Islet precursor cell (in vitro differentiated cells): ENCODE results near the gene IFT27.
A peak's percentile ranks its signal among the peaks of the same experiment; 100 is the strongest.

ENCODE experiments used
- DNase-seq: peaks from one replicate; pipeline ENCODE4 v3.0.0-alpha.2; 2018

The IFT27 gene

DNA sequence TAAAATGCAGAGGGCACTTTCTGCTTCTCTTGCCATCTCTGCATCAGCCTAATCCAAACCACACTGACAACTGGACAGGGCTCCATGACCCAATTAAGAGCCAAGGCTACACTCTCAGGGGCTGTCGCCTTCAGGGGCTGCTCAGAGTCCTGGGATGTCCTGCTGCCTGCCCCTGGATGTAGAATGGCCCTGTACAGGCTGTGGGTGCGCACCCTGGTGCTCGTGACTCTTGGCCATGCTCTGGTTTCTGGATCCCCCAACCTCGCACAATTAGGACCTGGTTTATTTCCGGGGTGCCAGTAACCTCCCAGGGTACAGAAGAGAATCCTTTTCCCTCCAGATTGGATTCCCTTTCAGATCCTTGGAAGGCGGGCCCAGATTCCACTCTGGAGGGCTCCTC, 11.3 kb downstream of the IFT27 start:
- peak; percentile 28 for DNase-seq

DNA sequence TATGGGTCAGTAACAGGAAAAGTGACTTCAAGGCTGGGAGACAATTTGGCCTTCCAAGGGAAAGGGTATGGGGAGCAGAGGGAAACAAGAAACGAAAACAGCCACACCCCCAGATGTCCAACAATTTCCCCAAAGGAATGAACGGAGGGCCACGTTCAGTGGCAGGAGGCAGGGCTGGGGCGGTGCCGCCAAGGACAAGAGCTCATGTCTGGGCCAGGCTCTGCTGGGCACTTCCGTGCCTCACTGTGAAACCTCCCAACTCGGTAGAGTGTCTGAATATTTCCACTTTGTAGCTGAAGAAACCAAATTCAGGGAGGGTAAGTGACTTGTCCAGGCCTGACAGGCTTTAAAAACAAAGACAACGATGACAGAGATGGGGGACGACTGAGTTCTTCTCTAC, 11.9 kb downstream of the IFT27 start:
- peak; percentile 48 for DNase-seq

DNA sequence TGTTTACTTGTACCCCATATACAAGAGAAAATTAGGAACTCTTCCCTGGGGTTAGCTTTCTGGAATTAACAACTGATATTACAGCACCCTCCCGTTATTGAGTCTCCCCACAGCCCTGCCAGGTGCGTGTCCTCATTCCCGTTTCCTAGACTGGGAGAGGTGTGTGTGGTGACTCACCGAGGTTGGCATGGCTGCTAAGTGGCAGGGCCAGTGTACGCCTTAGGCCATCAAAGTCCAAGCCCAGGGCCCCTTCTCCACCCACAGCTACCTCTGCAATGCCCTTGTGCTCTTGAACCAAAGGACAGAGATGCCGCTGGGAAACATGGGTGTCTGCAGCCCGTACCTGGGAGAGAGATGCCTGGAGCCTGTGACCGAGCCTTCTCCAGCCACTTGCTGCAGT, 12.3 kb downstream of the IFT27 start:
- peak; percentile 39 for DNase-seq

DNA sequence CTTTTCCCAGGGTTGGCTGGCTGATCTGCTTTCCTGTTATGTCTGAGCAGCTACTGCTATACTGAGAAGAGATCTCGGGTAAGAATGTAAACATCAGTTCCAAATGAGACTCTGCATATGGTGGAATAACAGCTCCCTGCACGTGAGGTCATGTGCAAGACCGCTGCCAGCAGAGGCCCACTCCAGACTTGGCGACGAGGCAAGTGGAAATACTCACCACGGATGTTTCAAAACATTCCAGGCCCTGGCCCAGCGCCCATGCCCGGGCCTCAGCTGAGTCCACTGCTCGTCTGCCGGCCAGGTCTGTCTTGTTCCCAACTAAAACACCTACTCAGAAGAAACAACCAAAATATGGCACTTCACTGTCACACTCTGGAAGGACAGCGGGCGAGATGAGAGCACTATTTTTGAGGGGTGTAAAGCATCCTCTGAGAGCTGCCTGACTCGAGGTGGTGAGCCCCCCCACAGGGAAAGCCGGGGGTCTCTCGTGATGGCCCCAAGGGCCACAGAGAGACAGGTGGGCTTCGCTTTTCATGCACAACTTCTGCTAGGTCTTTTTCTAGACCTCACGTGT, 13.1 kb downstream of the IFT27 start:
- peak; percentile 31 for DNase-seq

DNA sequence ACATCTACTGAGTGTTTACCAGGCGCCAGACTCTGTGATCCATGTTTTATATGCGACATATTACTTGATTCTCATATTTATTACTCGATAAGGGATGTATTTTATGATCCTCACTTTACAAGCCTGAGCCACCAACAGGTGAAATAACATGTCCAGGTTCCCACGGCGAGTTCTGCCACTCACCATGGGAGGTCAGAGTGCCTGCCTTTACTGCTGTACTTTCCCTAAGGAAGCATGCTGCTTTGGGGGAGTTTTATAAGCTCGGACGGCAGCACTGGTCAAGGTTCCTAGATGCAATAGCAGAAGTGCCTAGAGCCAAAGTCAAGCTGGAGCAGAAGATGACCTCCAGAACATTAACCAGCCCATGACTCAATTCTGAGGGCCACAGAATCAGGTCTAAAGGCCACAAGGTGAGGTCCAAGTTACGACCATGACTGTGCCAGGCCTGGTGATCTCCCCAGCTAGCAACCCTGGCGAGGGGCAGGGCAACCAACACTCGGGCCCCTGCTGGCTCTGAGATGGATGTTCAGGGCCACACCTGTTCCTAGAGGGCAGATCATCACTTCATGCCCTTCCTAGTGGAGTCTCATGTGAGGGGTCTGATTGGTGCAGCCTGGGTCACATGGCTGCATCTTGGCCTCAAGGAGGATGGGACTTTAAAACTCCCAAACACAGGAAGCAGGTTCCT, 14.2 kb downstream of the IFT27 start:
- DNase-seq, result peak; percentile 36

DNA sequence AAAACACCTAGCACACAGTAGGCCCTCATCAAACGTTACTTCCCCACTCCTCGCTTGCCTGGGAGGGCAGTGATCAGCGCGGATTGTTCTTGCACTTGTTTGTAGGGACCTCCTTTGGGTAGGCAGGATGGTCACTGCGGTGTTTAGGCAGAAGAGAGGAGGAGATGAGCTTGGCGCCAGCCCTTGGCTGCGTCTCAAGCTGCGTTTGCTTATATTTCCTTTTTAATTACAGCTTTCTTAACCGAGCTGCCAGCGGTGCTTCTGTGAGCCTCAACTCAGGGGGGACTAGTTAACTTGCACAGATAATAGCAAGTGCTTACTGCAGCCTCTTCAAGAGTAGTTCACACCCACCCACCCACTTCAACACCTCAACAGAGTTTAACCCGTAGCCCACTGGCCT, 15.1 kb downstream of the IFT27 start:
- DNase-seq, result no peak

DNA sequence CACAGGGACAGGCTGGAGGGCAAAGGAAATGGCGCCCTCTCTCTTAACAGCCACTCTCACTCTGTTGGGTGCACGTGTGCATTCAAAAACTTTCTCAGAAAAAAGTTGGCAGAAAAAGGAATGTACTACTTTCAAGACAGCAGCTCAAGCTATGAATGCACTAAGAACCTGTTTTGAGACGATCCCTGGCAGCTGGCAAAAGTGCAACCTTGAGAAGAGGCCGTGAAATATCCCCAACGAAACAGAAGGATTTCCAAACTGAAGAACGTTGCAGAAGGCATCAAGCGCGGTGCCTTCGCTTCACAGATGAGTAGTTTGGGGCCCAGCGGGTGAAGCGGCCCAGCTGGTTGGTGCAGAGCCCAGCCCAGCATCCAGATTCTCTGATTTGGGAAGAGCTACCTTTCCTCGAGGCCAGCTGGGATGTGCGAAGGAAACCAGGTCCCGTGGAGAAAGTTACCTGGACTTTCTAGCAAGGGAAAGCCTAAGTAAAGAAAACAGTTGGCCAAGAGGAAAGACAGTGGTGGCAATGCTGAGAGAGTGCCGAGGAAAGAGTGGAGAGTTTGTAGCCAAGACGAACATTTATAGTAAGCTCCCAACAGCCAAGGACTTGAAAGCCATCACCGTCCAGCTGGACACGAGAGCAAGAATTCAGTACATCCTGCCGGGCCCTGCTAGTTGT, 16.3 kb downstream of the IFT27 start:
- DNase-seq, result peak; percentile 41

DNA sequence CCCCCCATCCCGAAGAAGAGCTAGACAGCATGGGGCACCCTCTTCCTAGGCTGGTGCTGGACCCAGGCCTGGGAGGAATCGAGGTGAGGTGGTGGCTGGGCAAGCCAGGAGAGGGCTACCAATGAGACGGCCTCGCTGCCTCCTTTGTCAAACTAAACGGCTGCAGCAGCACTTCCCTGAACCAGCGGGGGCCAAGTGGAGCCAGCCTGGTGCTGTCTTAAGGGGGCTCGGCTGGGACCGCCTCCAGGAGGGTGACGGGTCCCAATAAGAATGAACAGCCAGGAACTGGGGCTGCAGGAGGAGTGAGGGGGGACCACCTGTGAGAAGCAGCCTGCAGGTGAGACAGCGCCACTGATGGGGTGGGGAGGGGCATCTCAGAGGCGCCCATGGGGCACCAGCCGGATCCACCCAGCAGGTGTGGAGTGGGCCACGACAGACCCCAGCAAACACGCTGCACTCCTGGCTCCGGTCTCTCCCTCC, 17.1 kb downstream of the IFT27 start:
- peak; percentile 35 for DNase-seq

DNA sequence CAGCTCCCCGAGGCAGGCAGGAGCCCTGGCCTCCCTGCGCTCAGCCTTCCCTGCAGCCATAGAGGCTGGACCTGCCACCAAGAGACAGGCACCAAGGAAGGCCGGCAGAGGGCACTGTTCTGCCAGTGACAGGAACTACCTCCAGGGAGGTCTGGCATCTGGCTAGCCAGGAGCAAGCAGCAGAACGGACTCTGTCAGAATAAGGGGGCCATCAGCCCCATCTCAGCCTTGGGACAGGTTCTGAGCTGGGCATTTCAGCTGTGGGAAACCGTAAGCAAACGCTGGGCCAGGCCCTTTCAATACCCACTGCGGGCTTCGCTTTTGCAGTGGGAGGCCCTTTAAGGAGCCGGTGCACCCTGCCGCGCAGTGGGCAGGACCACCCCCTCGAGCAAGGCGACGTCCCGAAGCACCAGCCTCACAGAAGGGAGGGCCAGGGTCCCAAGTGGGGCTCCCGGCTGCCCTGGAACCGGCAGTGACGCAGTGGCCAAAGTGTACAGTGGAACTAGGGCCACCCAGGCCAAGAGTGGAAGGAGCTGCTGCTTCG, 18.2 kb downstream of the IFT27 start:
- DNase-seq, result peak; percentile 92

DNA sequence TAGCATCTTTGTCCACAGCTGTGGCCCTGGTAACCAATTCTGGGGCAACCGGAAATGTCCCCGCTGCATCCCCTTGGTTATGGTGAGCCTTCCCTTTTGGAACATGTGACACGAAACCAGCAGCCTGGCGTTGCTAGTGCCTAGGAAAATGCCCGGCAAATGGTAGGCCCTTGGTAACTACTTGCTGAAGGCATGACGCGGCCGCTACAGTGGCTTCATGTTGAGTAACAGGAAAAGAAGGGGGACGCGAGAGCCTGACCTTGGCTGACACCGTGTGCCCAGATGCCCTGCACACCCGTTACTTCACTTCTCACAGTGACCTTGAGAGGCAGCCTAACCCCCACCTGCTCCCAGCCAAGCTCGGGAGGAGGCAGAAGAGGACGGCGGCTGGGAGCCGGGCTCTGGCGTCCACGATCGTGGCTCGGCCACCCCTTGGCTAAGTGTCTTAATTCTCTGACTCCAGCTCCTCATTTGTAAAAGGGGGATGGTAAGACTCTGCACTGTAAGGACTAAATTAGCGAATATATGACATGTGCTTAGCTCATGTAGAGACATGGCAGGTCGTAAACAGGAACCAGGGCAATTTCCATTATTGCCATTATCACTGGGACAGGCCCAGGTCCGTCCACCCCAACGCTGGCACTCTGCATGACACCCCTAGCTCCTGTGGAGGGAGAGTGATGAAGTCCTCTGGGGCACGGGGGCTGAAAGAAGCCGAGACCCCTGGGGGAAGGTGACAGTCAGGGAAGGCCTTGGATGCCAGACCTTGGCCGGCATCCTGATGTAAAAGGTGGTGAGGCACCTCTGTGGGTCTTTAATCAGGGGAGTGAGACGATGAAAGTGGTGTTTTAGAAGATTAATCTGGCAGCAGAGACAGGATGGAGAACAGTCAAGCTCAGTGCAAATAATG, 18.9 kb downstream of the IFT27 start:
- no peak for DNase-seq

DNA sequence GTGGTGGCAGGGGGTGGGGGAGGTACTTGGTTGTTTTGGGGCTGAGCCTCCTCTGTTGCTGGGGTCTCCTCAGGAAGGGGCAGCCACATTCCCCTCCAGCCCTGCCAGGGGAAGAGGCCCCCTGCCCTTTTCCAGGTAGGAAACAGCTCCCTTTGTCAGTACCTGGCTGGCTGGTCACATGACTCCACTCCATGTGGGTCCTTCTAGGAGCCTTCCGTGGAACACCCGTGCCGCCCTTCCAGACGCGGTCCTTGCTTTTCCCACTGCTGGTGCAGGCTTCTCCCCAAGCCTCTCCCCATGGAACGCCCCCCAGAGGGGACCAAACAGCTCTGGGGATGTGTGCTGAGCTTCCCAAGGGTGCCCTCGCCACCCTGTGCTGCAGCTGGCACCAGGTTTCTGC, 19.9 kb downstream of the IFT27 start:
- DNase-seq, result peak; percentile 38

DNA sequence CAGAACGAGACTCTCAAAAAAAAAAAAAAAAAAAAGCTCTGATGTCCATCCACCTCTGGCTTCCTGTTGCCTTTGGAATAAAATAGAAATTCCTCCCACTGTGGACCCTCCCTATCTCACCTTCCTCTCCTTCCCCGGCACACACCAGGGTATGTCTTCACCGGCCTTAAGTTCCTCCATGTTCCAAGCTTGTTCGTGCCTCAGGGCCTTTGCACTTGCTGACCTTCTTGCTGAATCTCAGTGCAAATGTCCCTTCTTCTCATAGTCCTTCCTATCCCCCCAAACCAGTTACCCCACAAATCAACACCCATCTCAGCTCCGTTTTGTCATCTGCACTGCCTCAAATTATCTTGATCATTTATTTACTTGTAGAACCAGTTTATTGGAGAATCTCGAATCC, 20.6 kb downstream of the IFT27 start:
- DNase-seq, result peak; percentile 13

DNA sequence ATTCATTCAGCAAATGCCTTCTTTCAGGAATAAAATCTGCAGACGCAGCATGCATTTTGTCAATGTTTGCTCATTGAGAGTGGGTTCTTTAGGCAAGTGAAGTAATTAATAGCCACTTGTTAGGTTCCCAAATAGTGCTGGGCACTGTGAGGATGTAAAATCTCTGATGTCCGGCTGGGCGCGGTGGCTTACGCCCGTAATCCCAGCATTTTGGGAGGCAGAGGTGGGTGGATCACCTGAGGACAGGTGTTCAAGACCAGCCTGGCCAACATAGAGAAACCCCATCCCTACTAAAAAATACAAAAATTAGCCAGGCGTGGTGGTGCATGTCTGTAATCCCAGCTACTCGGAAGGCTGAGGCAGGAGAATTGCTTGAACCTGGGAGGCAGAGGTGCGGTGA, 21.0 kb downstream of the IFT27 start:
- DNase-seq, result peak; percentile 14

DNA sequence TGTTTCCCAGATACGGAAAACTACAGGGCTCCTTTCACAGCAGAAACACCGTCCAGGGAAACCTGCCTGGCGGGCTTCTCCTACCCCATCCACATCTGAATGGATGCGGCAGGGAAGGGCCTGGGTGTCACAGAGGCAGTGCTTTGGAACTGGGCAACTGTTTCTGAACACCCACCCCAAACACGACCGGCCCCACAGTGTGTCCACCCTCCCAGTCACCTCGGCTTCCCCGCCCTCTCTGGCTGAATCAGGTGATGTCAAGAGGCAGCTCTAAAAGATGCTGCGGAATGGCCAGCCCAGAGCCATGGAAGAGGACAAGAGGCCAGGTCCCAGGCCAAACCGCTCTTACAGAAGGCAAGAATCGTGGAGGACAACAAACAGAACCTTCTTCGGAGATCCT, 22.0 kb downstream of the IFT27 start:
- no peak for DNase-seq

DNA sequence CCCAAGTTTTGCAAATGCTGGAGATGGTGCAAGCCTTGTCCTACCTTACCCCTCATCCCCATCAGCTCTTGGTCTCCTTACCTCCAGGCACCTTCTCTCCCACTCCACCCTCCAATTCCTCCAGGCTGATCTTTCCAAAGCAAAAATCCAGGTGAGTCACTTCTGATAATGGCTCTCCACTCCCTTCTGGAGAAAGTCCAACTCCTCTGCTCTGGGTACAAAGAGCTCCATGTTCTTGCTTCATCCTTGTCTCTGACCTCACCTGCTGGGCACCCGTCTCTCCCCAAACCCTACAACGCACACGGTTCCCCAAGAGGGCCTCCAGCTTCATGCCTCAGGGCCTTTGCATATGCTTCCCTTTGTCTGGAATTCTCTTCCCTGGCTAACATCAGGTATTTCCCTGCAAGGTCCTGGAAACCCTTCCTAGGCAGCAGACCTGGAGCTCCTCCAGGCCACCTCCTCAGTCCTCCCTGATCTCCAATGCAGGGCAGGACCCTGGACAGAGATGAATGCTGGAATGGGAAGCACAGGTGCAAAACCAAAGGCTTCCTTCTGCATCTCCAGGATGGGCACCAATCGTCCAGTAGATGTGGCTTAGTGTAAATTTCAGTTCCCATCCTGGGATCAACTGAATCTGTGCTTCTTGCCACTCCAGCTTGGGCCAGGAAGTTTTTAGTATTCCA, 22.7 kb downstream of the IFT27 start:
- DNase-seq, result peak; percentile 63

DNA sequence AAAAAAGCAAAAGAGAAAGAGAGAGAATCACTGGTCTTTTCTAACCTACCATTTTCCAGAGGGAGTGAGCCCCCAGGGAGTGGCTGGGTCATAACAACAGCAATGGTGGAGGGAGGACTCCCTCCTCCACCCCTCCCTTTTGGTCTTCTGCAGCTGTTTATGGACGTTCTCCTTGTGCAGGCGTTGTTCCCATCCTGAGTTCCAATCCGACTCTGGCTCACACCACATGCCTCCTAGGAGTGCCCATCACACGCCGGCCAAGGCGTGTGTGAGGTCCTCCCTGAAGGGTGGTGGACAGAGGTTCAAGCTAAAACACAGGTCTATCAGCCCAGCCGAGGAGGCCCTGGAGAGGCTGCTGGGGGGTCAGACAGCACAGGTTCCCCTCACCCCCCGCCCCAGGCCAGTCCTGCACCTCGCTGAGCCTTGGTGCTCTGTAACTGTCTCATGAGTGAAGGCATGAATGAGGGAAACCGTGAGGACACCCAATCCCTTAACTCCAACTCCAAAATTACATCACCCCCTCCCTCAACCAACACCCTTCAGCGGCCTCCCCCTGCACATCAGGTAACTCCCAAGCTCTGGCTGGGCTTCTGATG, 29.4 kb downstream of the IFT27 start:
- peak; percentile 37 for DNase-seq

DNA sequence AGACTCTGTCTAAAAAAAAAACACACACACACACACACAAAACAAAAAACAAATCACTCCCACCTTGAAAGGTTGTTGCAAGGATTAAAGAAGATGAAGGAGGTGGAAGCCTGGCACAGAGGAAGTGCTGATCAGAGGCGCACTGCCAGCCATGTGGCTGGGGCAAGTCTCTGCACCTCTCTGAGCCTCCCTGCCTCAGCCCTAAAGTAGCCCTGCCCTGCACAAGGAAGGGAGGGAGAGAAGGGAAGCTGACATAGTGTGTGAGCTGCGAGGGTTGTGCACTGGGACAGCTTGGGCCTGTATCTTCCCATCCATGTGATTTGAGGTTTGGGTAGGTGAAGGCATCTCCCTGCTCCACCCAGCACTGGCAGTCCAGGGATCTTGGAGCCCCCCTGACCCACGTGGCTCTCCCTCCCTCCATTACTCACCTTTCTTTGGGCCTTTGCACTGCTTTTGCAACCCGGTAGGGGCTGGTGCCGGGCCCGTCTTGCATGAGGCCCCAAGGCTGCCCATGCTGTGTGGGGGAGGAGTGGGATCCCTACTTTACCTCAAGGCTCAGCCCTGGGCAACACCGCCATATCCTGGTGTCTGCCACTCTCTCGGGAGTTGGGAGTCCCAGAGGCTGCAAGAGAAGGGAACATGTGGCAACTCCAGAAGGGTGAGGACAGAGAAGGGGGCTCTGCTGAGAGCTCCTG, 30.5 kb downstream of the IFT27 start:
- DNase-seq, result peak; percentile 26

DNA sequence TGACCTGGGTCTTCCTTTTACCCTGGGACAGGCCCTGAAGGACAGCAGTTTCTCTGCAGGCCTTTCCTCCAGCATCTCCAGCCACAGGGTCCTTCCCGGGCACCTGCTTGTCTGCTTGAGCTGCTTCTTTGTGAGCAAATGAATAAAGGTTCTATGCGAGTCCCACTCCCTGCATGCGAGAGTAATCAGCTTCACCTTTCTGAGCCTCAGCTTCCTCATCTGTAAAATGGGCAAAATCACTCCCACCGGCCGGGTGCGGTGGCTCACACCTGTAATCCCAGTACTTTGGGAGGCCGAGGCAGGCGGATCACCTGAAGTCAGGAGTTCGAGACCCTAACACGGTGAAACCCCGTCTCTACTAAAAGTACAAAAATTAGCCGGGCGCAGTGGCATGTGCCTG, 31.1 kb downstream of the IFT27 start:
- peak; percentile 27 for DNase-seq

DNA sequence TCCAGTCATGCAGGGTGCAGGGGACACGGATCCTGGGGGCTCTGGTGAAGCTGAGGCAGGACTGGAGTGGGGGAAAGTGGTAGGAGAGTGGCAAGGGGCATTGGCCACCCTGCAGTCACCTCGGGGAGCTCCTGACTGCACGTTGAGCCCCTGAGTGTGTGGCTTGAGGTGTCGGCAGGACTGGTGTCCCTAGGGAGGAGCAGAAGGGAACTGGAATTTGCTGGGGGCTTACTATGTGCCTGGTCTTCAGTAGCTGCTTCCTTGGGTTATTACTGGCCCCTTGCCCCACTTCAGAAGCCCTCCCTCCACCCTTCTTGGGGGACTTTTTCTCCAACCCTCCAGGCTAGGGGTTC, 31.5 kb downstream of the IFT27 start:
- DNase-seq, result no peak

DNA sequence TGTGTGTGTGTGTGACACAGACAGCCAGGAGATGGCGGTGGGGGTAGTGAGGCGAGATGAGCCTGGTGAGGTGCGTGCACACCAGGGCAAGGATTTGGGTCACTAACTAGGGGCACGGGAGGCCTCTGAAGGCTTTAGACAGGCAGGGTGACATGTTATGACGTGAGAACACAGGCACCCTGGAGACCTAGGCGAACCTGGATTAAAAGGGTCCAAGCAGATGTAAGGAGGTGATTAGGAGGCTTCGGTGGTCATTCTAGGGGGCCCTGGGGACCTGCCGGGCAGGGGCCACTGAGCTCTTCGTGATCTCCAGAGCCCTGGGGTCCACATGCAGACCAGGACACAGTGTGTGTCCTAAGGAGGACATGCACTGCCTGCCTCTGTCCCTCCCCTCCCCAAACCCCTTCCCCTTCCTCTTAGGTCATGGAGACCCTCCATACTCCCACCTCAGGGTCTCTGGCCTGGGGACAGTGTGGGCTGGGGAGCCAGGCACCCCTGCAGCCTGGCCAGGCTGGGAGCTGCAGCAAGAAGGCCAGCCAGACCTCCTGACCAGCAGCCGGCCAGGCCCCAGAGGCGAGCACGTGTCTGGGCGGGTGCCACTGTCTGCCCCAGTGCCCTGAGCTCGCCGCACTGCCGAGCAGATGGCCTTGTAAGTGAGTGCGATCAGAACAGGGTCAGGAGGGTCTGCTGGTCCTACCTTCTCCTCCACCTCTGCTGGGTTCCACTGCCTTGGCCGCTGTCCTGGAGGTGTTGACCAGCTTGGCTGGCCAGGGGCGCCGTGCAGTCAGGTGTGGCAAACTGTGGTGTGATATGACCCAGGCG, 32.1 kb downstream of the IFT27 start:
- DNase-seq, result peak; percentile 46
